ENCODE data around the gene CAMK1D.

- TF ChIP-seq CTCF (IDR thresholded peaks at IDR 0.05) (no peak), POLR2A (IDR thresholded peaks at IDR 0.05) (no peak)
These were observed 116.2 kb downstream of the CAMK1D start for GRCh38 chr10:12465385-12466136.

Measured in heart left ventricle (tissue), 13 donors.